ENCODE data around the gene MYO1D. TPM values are rescaled to one million over a fixed set of nuclear protein-coding genes. Genes with fewer than 3 reads are reported as not detected.
"Not testable (repeated sequence)": the region's sequence is repeated elsewhere in the genome, so short reads cannot be mapped to it uniquely, and the experiment has no call there.

Gene MYO1D
- total RNA-seq, result 36.9 and 45.9 TPM in 2 replicates
- long read RNA-seq, partial matches to known transcripts, result 1 of 9 reads
- long read RNA-seq, other reads (novel, unspliced or antisense), result 6 of 9 reads

GRCh38 chr17:32876417-32877163 lies at the start of gene MYO1D:
Gene MYO1D (minus strand): TSS chr17:32877124. CDS start chr17:32876872, 252 bp downstream.
- TF ChIP-seq, protein P1, sequence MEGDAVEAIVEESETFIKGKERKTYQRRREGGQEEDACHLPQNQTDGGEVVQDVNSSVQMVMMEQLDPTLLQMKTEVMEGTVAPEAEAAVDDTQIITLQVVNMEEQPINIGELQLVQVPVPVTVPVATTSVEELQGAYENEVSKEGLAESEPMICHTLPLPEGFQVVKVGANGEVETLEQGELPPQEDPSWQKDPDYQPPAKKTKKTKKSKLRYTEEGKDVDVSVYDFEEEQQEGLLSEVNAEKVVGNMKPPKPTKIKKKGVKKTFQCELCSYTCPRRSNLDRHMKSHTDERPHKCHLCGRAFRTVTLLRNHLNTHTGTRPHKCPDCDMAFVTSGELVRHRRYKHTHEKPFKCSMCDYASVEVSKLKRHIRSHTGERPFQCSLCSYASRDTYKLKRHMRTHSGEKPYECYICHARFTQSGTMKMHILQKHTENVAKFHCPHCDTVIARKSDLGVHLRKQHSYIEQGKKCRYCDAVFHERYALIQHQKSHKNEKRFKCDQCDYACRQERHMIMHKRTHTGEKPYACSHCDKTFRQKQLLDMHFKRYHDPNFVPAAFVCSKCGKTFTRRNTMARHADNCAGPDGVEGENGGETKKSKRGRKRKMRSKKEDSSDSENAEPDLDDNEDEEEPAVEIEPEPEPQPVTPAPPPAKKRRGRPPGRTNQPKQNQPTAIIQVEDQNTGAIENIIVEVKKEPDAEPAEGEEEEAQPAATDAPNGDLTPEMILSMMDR (IDR thresholded peaks at IDR 0.05; ENCODE audit: unreplicated experiment), result peak; percentile 67
- H3K36me3 Mint-ChIP-seq (ENCODE audit: insufficient read depth), result no peaks in the 10 kb centered on the region
- peaks cover 5% of the 10 kb centered on the region for H3K4me1 Mint-ChIP-seq (ENCODE audit: low read depth)
- peak within 1 kb of the TSS; percentile 92 for H3K4me3 Mint-ChIP-seq (ENCODE audit: low read depth)
- peaks cover 3% of the 10 kb centered on the region for H3K27me3 Mint-ChIP-seq
- DNase-seq (ENCODE audit: low spot score, unreplicated experiment), result peak; percentile 71
- H3K9me3 Mint-ChIP-seq (ENCODE audit: low read depth), result no peaks in the 10 kb centered on the region
- H3K27ac Mint-ChIP-seq, result peak within 1 kb of the TSS; percentile 99

- H3K9me3 Mint-ChIP-seq (ENCODE audit: low read depth), result no peaks in the 10 kb centered on the region
- H3K4me1 Mint-ChIP-seq (ENCODE audit: low read depth), result peaks cover 10% of the 10 kb centered on the region
- TF ChIP-seq, protein P1 (IDR thresholded peaks at IDR 0.05; ENCODE audit: unreplicated experiment), result no peak
- H3K4me3 Mint-ChIP-seq (ENCODE audit: low read depth), result no peak overlapping the region
- DNase-seq (ENCODE audit: low spot score, unreplicated experiment), result no peak
- no peaks in the 10 kb centered on the region for H3K27me3 Mint-ChIP-seq
- H3K36me3 Mint-ChIP-seq (ENCODE audit: insufficient read depth), result peaks cover 1% of the 10 kb centered on the region
- no peak overlapping the region for H3K27ac Mint-ChIP-seq
Observed at GRCh38 chr17:32926183-32926582, 49.3 kb upstream of the MYO1D start.

DNA sequence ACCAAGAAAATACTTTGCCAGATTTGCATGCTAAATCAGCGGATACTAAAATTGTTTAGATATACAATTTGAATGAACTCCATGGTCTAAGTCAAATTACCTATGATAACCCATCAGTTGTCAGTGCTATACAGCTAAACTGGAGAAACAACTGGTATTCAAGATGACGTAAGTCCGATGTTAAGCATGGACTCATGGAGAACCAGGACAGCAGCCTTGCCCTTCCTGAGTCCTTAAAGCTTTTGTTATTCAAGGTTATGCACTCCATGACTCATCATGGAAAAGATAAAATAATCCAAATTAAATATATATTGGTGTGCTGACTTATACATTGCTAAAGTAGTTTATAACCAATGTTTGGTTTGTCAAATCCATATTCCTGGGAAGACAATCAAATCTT lies 47.0 kb upstream of the MYO1D start:
- not testable (repeated sequence) for H3K36me3 Mint-ChIP-seq (ENCODE audit: insufficient read depth); H3K27me3 Mint-ChIP-seq; H3K27ac Mint-ChIP-seq

GRCh38 chr17:32921017-32921416 lies 44.1 kb upstream of the MYO1D start:
- H3K27ac Mint-ChIP-seq, result no peak overlapping the region
- DNase-seq (ENCODE audit: low spot score, unreplicated experiment), result no peak
- H3K9me3 Mint-ChIP-seq (ENCODE audit: low read depth), result no peaks in the 10 kb centered on the region
- H3K36me3 Mint-ChIP-seq (ENCODE audit: insufficient read depth), result no peaks in the 10 kb centered on the region
- no peak overlapping the region for H3K4me3 Mint-ChIP-seq (ENCODE audit: low read depth)
- no peaks in the 10 kb centered on the region for H3K27me3 Mint-ChIP-seq
- no peaks in the 10 kb centered on the region for H3K4me1 Mint-ChIP-seq (ENCODE audit: low read depth)
- TF ChIP-seq, protein P1 (IDR thresholded peaks at IDR 0.05; ENCODE audit: unreplicated experiment), result no peak

More for the DNA sequence above, 47.0 kb upstream of the MYO1D start:
- not testable (repeated sequence) for H3K4me3 Mint-ChIP-seq (ENCODE audit: low read depth); H3K9me3 Mint-ChIP-seq (ENCODE audit: low read depth); DNase-seq (ENCODE audit: low spot score, unreplicated experiment); H3K4me1 Mint-ChIP-seq (ENCODE audit: low read depth)

GRCh38 chr17:32920293-32920692 lies 43.4 kb upstream of the MYO1D start:
- no peaks in the 10 kb centered on the region for H3K27me3 Mint-ChIP-seq

DNA sequence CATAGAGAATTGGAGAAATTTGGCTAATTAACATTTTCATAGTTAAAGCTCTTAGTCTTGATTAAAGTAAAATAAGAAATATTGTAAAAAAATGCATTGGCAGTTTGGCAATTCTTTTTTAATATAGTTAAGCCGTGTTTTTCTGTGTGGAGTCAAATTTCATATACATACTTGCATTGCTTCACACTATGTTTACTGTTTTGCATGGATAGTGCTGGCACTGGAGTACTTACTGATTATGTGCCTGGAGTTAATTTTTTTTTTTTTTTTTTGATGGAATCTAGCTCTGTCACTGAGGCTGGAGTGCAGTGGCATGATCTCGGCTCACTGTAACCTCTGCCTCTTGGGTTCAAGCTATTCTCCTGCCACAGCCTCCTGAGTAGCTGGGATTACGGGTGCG lies 43.0 kb upstream of the MYO1D start:
- not testable (repeated sequence) for H3K9me3 Mint-ChIP-seq (ENCODE audit: low read depth); H3K4me3 Mint-ChIP-seq (ENCODE audit: low read depth); H3K4me1 Mint-ChIP-seq (ENCODE audit: low read depth); H3K27ac Mint-ChIP-seq; H3K27me3 Mint-ChIP-seq; H3K36me3 Mint-ChIP-seq (ENCODE audit: insufficient read depth); DNase-seq (ENCODE audit: low spot score, unreplicated experiment)

More at GRCh38 chr17:32920293-32920692, 43.4 kb upstream of the MYO1D start:
- Mint-ChIP-seq H3K27ac (no peak overlapping the region), H3K4me3 (ENCODE audit: low read depth) (no peak overlapping the region), H3K36me3 (ENCODE audit: insufficient read depth) (no peaks in the 10 kb centered on the region), H3K9me3 (ENCODE audit: low read depth) (no peaks in the 10 kb centered on the region), H3K4me1 (ENCODE audit: low read depth) (no peaks in the 10 kb centered on the region)
- TF ChIP-seq, protein P1 (IDR thresholded peaks at IDR 0.05; ENCODE audit: unreplicated experiment), result no peak
- DNase-seq (ENCODE audit: low spot score, unreplicated experiment), result no peak

Data from progenitor cell of endocrine pancreas (in vitro differentiated cells).